Panc1 (cell line): ENCODE measurements around the gene CUL9. TPM values are rescaled to one million over a fixed set of nuclear protein-coding genes. Genes with fewer than 3 reads are reported as not detected.

Experiments used
- ATAC-seq: fragments of 200-7000 bp; cut with Tn5 transposase; 2 replicates; pipeline ENCODE4 v1.9.1; 2020; ENCODE audit warnings: mild to moderate bottlenecking, moderate library complexity
- BruUV-seq: library from RNA; stranded (reverse); fragments of 400-500 nt; replicated peaks from 2 replicates; lab custom pipeline; 2021; lab: Mats Ljungman, UMichigan
- CTCF ChIA-PET: fragments of 300-600 bp; sonication (Branson Sonifier 250); formaldehyde crosslinking; loops from one replicate; lab custom pipeline; 2022; ENCODE audit warnings: antibody characterized with exemption; lab: Charles Lee
- POLR2A ChIA-PET: fragments of 300-600 bp; sonication (Branson Sonifier 250); formaldehyde crosslinking; loops from one replicate; lab custom pipeline; 2022; ENCODE audit warnings: antibody characterized with exemption; lab: Charles Lee
- DNase-seq: peaks from one replicate; pipeline ENCODE4 v3.0.0-alpha.2; 2010; ENCODE audit warnings: low read depth, low spot score
- H3K27ac ChIP-seq: 2 replicates; pipeline ENCODE4 v1.5.1; 2011; ENCODE audit warnings: mild to moderate bottlenecking, low read length, inconsistent platforms
- H3K27me3 ChIP-seq: fragments of 200-500 bp; sonication (Bioruptor generic); 2 replicates; pipeline ENCODE4 v1.6.0; 2014; ENCODE audit warnings: low read length, inconsistent platforms; ENCODE audit not compliant: control insufficient read depth, insufficient read depth
- H3K36me3 ChIP-seq: fragments of 200-500 bp; sonication (Bioruptor generic); 2 replicates; pipeline ENCODE4 v1.5.1; 2014; ENCODE audit warnings: inconsistent platforms, mild to moderate bottlenecking, low read length, moderate library complexity; ENCODE audit not compliant: control insufficient read depth, insufficient read depth
- H3K4me1 ChIP-seq: 2 replicates; pipeline ENCODE4 v1.5.1; 2011; ENCODE audit warnings: inconsistent platforms, mild to moderate bottlenecking, low read length, moderate library complexity; ENCODE audit not compliant: control insufficient read depth, insufficient read depth
- H3K4me3 ChIP-seq, 2 experiments: 2 replicates each; pipeline ENCODE4 v1.5.1; 2011 to 2012; ENCODE audit warnings: low read depth in 2 of 2, low read length in 2 of 2, mild to moderate bottlenecking in 2 of 2, inconsistent platforms in 1 of 2, moderate library complexity in 1 of 2
- H3K9me3 ChIP-seq: fragments of 200-500 bp; sonication (Bioruptor generic); 2 replicates; pipeline ENCODE4 v1.5.1; 2014; ENCODE audit warnings: low read depth, mild to moderate bottlenecking, inconsistent platforms, low read length, moderate library complexity; ENCODE audit not compliant: control insufficient read depth, insufficient read depth
- CTCF ChIP-seq: fragments of 450-650 bp; IDR thresholded peaks from 2 replicates; pipeline ENCODE4 v1.5.1; 2017; ENCODE audit warnings: mild to moderate bottlenecking
- POLR2AphosphoS5 ChIP-seq: IDR thresholded peaks from 2 replicates; pipeline ENCODE4 v1.6.1; 2012; ENCODE audit warnings: mild to moderate bottlenecking, low read depth, low read length, moderate library complexity
- REST ChIP-seq, 2 experiments: IDR thresholded peaks; 2 replicates each; pipeline ENCODE4 v1.6.1; 2011 to 2012; ENCODE audit warnings: low read depth in 2 of 2, control low read depth in 1 of 2, low read length in 1 of 2, mild to moderate bottlenecking in 1 of 2, moderate library complexity in 1 of 2; ENCODE audit not compliant: insufficient read depth in 1 of 2
- SIN3A ChIP-seq: IDR thresholded peaks from 2 replicates; pipeline ENCODE4 v1.6.1; 2012; ENCODE audit warnings: low read depth, mild to moderate bottlenecking, low read length, moderate library complexity, borderline replicate concordance; ENCODE audit not compliant: insufficient read depth
- TCF7L2 ChIP-seq: IDR thresholded peaks from 2 replicates; pipeline ENCODE4 v1.6.1; 2011; ENCODE audit warnings: mild to moderate bottlenecking, low read depth, low read length, inconsistent platforms
- in situ Hi-C: cut with HindIII; loops from 2 replicates; pipeline ENCODE4 v1.10.0; 2016; ENCODE audit warnings: low sequenced_read_pairs, low pct_unique_long_range_greater_than_20kb
- intact Hi-C: fragments of 100-400 bp; cut with micrococcal nuclease; formaldehyde crosslinking; loops from one replicate; pipeline ENCODE4 v1.10.0; 2022; ENCODE audit not compliant: unreplicated experiment
- total RNA-seq: library from RNA; stranded (reverse); gene quantifications from one replicate; pipeline ENCODE4 v1.2.1, GENCODE V29; 2021; ENCODE audit not compliant: unreplicated experiment

Gene CUL9
- total RNA-seq, 1 experiment from 2014 or later, result 54.3 TPM

GRCh38 chr6:43246301-43247113 is 64.5 kb downstream of the CUL9 start:
- Histone ChIP-seq H3K4me3 (peak overlapping the region; percentile 42 to 62), H3K9me3 (no peaks in the 10 kb centered on the region), H3K4me1 (peaks cover 9% of the 10 kb centered on the region), H3K27ac (no peak overlapping the region), H3K27me3 (peaks cover 25% of the 10 kb centered on the region), H3K36me3 (no peaks in the 10 kb centered on the region)
- in situ Hi-C loops (no loop called here), intact Hi-C loops (no loop called here)
- ATAC-seq, result peak; percentile 76
- no peak for DNase-seq
- CTCF ChIA-PET, result interaction anchor here (0.5 to 0.7 kb wide), 2 partner anchors 15 to 114 kb away, joined by 3 to 10 read pairs; no protein-coding TSS in a partner anchor
- POLR2A ChIA-PET, result interaction anchor here (0.6 kb wide), 1 partner anchor 149 kb away, joined by 4 read pairs; no protein-coding TSS in a partner anchor
- TF ChIP-seq REST (IDR thresholded peaks at IDR 0.05; ENCODE audit: insufficient read depth in 1 of 2, low read depth in 2 of 2, low read length in 1 of 2) (no peak), TCF7L2 (no peak), POLR2AphosphoS5 (no peak), SIN3A (no peak), CTCF (no peak)
- no TSS peak for BruUV-seq

GRCh38 chr6:43247114-43247999 is 65.4 kb downstream of the CUL9 start:
- peak; percentile 97 for ATAC-seq
- H3K4me3 ChIP-seq, result peak overlapping the region; percentile 42 to 62
- no peak for DNase-seq
- H3K27ac ChIP-seq, result no peak overlapping the region
- intact Hi-C loops (no loop called here), in situ Hi-C loops (no loop called here)
- no peak for TF ChIP-seq SIN3A
- no peak for TF ChIP-seq TCF7L2
- TF ChIP-seq CTCF, result no peak
- no peak for TF ChIP-seq REST (IDR thresholded peaks at IDR 0.05; ENCODE audit: insufficient read depth in 1 of 2, low read depth in 2 of 2, low read length in 1 of 2)
- no peak for TF ChIP-seq POLR2AphosphoS5
- peaks cover 21% of the 10 kb centered on the region for H3K27me3 ChIP-seq
- H3K9me3 ChIP-seq, result no peaks in the 10 kb centered on the region
- ChIA-PET POLR2A (no interaction called here), CTCF (interaction anchor here (0.5 to 0.6 kb wide), 2 partner anchors 14 to 18 kb away, joined by 3 to 10 read pairs; no protein-coding TSS in a partner anchor)
- BruUV-seq, result no TSS peak
- H3K36me3 ChIP-seq, result no peaks in the 10 kb centered on the region
- peaks cover 9% of the 10 kb centered on the region for H3K4me1 ChIP-seq
